Measurements from ENCODE around the gene SORCS2. TPM values are rescaled to one million over a fixed set of nuclear protein-coding genes. Genes with fewer than 3 reads are reported as not detected.

Gene SORCS2
- total and polyA plus RNA-seq, 2 of the 4 experiments (the other 2 are of a cell fraction): 0.36 to 0.62 TPM

DNA sequence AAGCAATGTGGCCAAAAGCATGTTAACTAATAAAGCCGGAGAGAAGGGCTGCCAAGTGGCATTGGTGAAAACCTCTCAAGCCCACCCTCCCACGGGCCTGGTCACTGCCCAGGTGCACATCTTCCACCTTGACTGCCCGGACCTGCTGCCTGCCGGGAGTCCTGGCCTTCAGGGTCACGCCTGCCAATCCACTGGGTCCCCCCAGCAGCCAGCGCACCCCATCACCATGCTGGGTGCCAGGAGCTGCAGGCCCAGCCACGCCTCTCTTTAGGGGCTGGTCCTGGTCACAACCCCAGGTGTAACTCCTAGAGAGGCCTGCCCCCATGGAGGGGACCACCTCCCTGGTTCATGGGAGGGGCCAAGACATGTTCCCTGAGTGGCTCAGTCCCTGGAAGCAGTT is 176.0 kb downstream of the SORCS2 start:
- no peak overlapping the region for H2AK5ac ChIP-seq (ENCODE audit: low read depth, low read length)
- BruUV-seq (replicated peaks): no TSS peak
- no peak overlapping the region for H2BK5ac ChIP-seq (ENCODE audit: low read depth, low read length, poor library complexity, severe bottlenecking)
- no peak overlapping the region for H3K4me3 ChIP-seq (ENCODE audit: insufficient read depth, low read depth, low read length)
- dilution Hi-C loops (cut with HindIII; ENCODE audit: low sequenced_read_pairs, unreplicated experiment) (no loop called here), intact Hi-C loops (cut with micrococcal nuclease) (no loop called here), in situ Hi-C loops (cut with MboI; ENCODE audit: low sequenced_read_pairs) (no loop called here)
- no peak overlapping the region for H3K9ac ChIP-seq (ENCODE audit: low read depth, low read length)
- ChIA-PET POLR2A (ENCODE audit: unreplicated experiment) (no interaction called here), CTCF (no interaction called here)
- H3K27ac ChIP-seq (ENCODE audit: insufficient read depth, low read length): no peak overlapping the region
- H2BK120ac ChIP-seq (ENCODE audit: low read depth, low read length): no peak overlapping the region
- no peaks in the 10 kb centered on the region for H4K20me1 ChIP-seq (ENCODE audit: insufficient read depth, low read length)
- H2AFZ ChIP-seq (replicated peaks; ENCODE audit: low read length, poor library complexity): no peak overlapping the region
- H4K8ac ChIP-seq (ENCODE audit: low read depth in 2 of 2, low read length in 2 of 2): no peak overlapping the region
- WGBS, 2 experiments (ENCODE audit: extremely low coverage in 2 of 2, insufficient read length in 1 of 2): 40% methylated on average over 2 of the region's 7 CpGs; no CpG with 5 or more reads in 1 of the 2 experiments
- H3K56ac ChIP-seq (ENCODE audit: extremely low read depth, insufficient read depth, low read length): no peak overlapping the region
- H3K9me1 ChIP-seq (ENCODE audit: insufficient read depth, low read length): no peaks in the 10 kb centered on the region
- H3K18ac ChIP-seq (ENCODE audit: low read depth, low read length): no peak overlapping the region
- no peak overlapping the region for H2AK9ac ChIP-seq (replicated peaks; ENCODE audit: low read depth, low read length, poor library complexity)
- DNase-seq (no peak), ATAC-seq (ENCODE audit: low read depth) (no peak)
- TF ChIP-seq MAFK (IDR thresholded peaks at IDR 0.05; ENCODE audit: low read depth, low read length) (no peak), MXI1 (IDR thresholded peaks at IDR 0.05; ENCODE audit: borderline replicate concordance, low read depth, low read length) (no peak), RFX5 (IDR thresholded peaks at IDR 0.05; ENCODE audit: low read depth, low read length) (no peak), SMC3 (IDR thresholded peaks at IDR 0.05; ENCODE audit: low read depth, low read length) (no peak), NFE2L2 (IDR thresholded peaks at IDR 0.05; ENCODE audit: low read depth, low read length) (no peak), POLR2A (IDR thresholded peaks at IDR 0.05; ENCODE audit: low read depth, low read length) (no peak), RCOR1 (IDR thresholded peaks at IDR 0.05; ENCODE audit: insufficient replicate concordance, low read length) (no peak), CEBPB (IDR thresholded peaks at IDR 0.05; ENCODE audit: low read depth, low read length) (no peak), FOS (IDR thresholded peaks at IDR 0.05; ENCODE audit: low read depth, low read length) (no peak), MAZ (IDR thresholded peaks at IDR 0.05; ENCODE audit: borderline replicate concordance, low read depth, low read length) (no peak), RAD21 (IDR thresholded peaks at IDR 0.05; ENCODE audit: low read length) (no peak), CHD1 (IDR thresholded peaks at IDR 0.05; ENCODE audit: low read depth, low read length) (no peak), BHLHE40 (IDR thresholded peaks at IDR 0.05; ENCODE audit: low read depth, low read length) (no peak)
- TF ChIP-seq, protein P1, sequence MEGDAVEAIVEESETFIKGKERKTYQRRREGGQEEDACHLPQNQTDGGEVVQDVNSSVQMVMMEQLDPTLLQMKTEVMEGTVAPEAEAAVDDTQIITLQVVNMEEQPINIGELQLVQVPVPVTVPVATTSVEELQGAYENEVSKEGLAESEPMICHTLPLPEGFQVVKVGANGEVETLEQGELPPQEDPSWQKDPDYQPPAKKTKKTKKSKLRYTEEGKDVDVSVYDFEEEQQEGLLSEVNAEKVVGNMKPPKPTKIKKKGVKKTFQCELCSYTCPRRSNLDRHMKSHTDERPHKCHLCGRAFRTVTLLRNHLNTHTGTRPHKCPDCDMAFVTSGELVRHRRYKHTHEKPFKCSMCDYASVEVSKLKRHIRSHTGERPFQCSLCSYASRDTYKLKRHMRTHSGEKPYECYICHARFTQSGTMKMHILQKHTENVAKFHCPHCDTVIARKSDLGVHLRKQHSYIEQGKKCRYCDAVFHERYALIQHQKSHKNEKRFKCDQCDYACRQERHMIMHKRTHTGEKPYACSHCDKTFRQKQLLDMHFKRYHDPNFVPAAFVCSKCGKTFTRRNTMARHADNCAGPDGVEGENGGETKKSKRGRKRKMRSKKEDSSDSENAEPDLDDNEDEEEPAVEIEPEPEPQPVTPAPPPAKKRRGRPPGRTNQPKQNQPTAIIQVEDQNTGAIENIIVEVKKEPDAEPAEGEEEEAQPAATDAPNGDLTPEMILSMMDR (conservative IDR thresholded peaks at IDR 0.05; ENCODE audit: low read depth, low read length): no peak
- TF ChIP-seq, protein P2, sequence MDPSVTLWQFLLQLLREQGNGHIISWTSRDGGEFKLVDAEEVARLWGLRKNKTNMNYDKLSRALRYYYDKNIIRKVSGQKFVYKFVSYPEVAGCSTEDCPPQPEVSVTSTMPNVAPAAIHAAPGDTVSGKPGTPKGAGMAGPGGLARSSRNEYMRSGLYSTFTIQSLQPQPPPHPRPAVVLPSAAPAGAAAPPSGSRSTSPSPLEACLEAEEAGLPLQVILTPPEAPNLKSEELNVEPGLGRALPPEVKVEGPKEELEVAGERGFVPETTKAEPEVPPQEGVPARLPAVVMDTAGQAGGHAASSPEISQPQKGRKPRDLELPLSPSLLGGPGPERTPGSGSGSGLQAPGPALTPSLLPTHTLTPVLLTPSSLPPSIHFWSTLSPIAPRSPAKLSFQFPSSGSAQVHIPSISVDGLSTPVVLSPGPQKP (IDR thresholded peaks at IDR 0.05; ENCODE audit: borderline replicate concordance, low read depth, low read length): no peak
- TF ChIP-seq, protein P3, sequence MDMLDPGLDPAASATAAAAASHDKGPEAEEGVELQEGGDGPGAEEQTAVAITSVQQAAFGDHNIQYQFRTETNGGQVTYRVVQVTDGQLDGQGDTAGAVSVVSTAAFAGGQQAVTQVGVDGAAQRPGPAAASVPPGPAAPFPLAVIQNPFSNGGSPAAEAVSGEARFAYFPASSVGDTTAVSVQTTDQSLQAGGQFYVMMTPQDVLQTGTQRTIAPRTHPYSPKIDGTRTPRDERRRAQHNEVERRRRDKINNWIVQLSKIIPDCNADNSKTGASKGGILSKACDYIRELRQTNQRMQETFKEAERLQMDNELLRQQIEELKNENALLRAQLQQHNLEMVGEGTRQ (IDR thresholded peaks at IDR 0.05; ENCODE audit: low read depth, low read length): no peak
- no peak overlapping the region for H4K91ac ChIP-seq (ENCODE audit: insufficient read depth, low read depth, low read length)
- no peak overlapping the region for H2BK15ac ChIP-seq (ENCODE audit: low read depth, low read length)
- peaks cover 51% of the 10 kb centered on the region for H3K27me3 ChIP-seq (ENCODE audit: control insufficient read depth, insufficient read depth, low read length)
- no peaks in the 10 kb centered on the region for H3K79me1 ChIP-seq (ENCODE audit: low read depth in 1 of 2, low read length in 2 of 2)
- H2BK20ac ChIP-seq (ENCODE audit: low read depth, low read length): no peak overlapping the region
- no peak overlapping the region for H3K4me2 ChIP-seq (ENCODE audit: low read depth, low read length)
- no peak overlapping the region for H3K23ac ChIP-seq (ENCODE audit: low read depth, low read length)
- no peak overlapping the region for H4K5ac ChIP-seq (ENCODE audit: low read depth, low read length)
- no peak overlapping the region for H3K4ac ChIP-seq (ENCODE audit: low read depth, low read length)
- no peaks in the 10 kb centered on the region for H3K9me3 ChIP-seq (ENCODE audit: control insufficient read depth, insufficient read depth, low read length)
- H3K14ac ChIP-seq (replicated peaks; ENCODE audit: low read depth, low read length): no peak overlapping the region
- no peaks in the 10 kb centered on the region for H3K36me3 ChIP-seq (ENCODE audit: control insufficient read depth, insufficient read depth, low read length)
- H3K4me1 ChIP-seq (ENCODE audit: control insufficient read depth, insufficient read depth, low read length): no peaks in the 10 kb centered on the region
